HEK293 (cell line): Measurements from ENCODE around the gene TTC9C.
A peak's percentile ranks its signal among the peaks of the same experiment; 100 is the strongest.

Experiments
- KLF16 ChIP-seq: fragments of 450-650 bp; formaldehyde crosslinking; IDR thresholded peaks from 2 replicates; pipeline ENCODE4 v1.5.1; 2017; ENCODE audit warnings: missing biosample characterization, missing genetic modification characterization
- KLF9 ChIP-seq: fragments of 450-650 bp; formaldehyde crosslinking; IDR thresholded peaks from 2 replicates; pipeline ENCODE4 v1.5.1; 2016; ENCODE audit warnings: missing biosample characterization, missing genetic modification characterization, low read depth
- MZF1 ChIP-seq: fragments of 450-650 bp; formaldehyde crosslinking; IDR thresholded peaks from 2 replicates; pipeline ENCODE4 v1.5.1; 2017; ENCODE audit warnings: missing biosample characterization, missing genetic modification characterization, borderline replicate concordance
- OVOL3 ChIP-seq: fragments of 450-650 bp; formaldehyde crosslinking; IDR thresholded peaks from 2 replicates; pipeline ENCODE4 v1.5.1; 2016; ENCODE audit warnings: missing biosample characterization, missing genetic modification characterization
- PATZ1 ChIP-seq: fragments of 450-650 bp; formaldehyde crosslinking; IDR thresholded peaks from 2 replicates; pipeline ENCODE4 v1.5.1; 2016; ENCODE audit warnings: missing biosample characterization, missing genetic modification characterization
- SP7 ChIP-seq: fragments of 450-650 bp; formaldehyde crosslinking; IDR thresholded peaks from 2 replicates; pipeline ENCODE4 v1.5.1; 2016; ENCODE audit warnings: missing biosample characterization, missing genetic modification characterization
- YY2 ChIP-seq: fragments of 450-650 bp; formaldehyde crosslinking; IDR thresholded peaks from 2 replicates; pipeline ENCODE4 v1.5.1; 2016; ENCODE audit warnings: missing biosample characterization, missing genetic modification characterization
- ZBTB20 ChIP-seq: fragments of 450-650 bp; formaldehyde crosslinking; IDR thresholded peaks from 2 replicates; pipeline ENCODE4 v1.5.1; 2016; ENCODE audit warnings: missing biosample characterization, missing genetic modification characterization
- ZBTB26 ChIP-seq: fragments of 450-650 bp; formaldehyde crosslinking; optimal IDR thresholded peaks from 2 replicates; pipeline ENCODE3; 2016; ENCODE audit warnings: missing biosample characterization, mild to moderate bottlenecking, missing genetic modification characterization
- ZBTB8A ChIP-seq: fragments of 450-650 bp; formaldehyde crosslinking; IDR thresholded peaks from 2 replicates; pipeline ENCODE4 v1.5.1; 2016; ENCODE audit warnings: missing biosample characterization, missing genetic modification characterization
- ZEB2 ChIP-seq: fragments of 450-650 bp; formaldehyde crosslinking; IDR thresholded peaks from 2 replicates; pipeline ENCODE4 v1.5.1; 2016; ENCODE audit warnings: missing biosample characterization, missing genetic modification characterization
- ZNF132 ChIP-seq: fragments of 450-650 bp; formaldehyde crosslinking; IDR thresholded peaks from 2 replicates; pipeline ENCODE4 v1.5.1; 2017; ENCODE audit warnings: missing biosample characterization, missing genetic modification characterization, borderline replicate concordance
- ZNF223 ChIP-seq: fragments of 450-650 bp; formaldehyde crosslinking; IDR thresholded peaks from 2 replicates; pipeline ENCODE4 v1.5.1; 2016; ENCODE audit warnings: missing biosample characterization, missing genetic modification characterization
- ZNF280D ChIP-seq: fragments of 450-650 bp; formaldehyde crosslinking; IDR thresholded peaks from 2 replicates; pipeline ENCODE4 v1.5.1; 2016; ENCODE audit warnings: missing biosample characterization, missing genetic modification characterization
- ZNF324 ChIP-seq: fragments of 450-650 bp; formaldehyde crosslinking; IDR thresholded peaks from 2 replicates; pipeline ENCODE4 v1.5.1; 2016; ENCODE audit warnings: missing biosample characterization, missing genetic modification characterization
- ZNF335 ChIP-seq: fragments of 450-650 bp; formaldehyde crosslinking; conservative IDR thresholded peaks from 2 replicates; pipeline ENCODE4 v1.5.1; 2016; ENCODE audit warnings: missing biosample characterization, missing genetic modification characterization
- ZNF341 ChIP-seq: fragments of 450-650 bp; formaldehyde crosslinking; IDR thresholded peaks from 2 replicates; pipeline ENCODE4; 2016; ENCODE audit warnings: low read depth, missing biosample characterization, missing genetic modification characterization
- ZNF398 ChIP-seq: fragments of 450-650 bp; formaldehyde crosslinking; IDR thresholded peaks from 2 replicates; pipeline ENCODE4 v1.5.1; 2017; ENCODE audit warnings: missing biosample characterization, missing genetic modification characterization
- ZNF48 ChIP-seq: fragments of 450-650 bp; formaldehyde crosslinking; IDR thresholded peaks from 2 replicates; pipeline ENCODE4 v1.5.1; 2016; ENCODE audit warnings: missing biosample characterization, missing genetic modification characterization
- ZNF639 ChIP-seq: fragments of 450-650 bp; formaldehyde crosslinking; IDR thresholded peaks from 2 replicates; pipeline ENCODE4 v1.5.1; 2016; ENCODE audit warnings: missing biosample characterization, missing genetic modification characterization
- ZNF692 ChIP-seq: fragments of 450-650 bp; formaldehyde crosslinking; IDR thresholded peaks from 2 replicates; pipeline ENCODE4 v1.5.1; 2016; ENCODE audit warnings: missing biosample characterization, missing genetic modification characterization
- ZNF701 ChIP-seq: fragments of 450-650 bp; formaldehyde crosslinking; IDR thresholded peaks from 2 replicates; pipeline ENCODE4 v1.5.1; 2016; ENCODE audit warnings: missing biosample characterization, missing genetic modification characterization
- ZNF776 ChIP-seq: fragments of 450-650 bp; formaldehyde crosslinking; IDR thresholded peaks from 2 replicates; pipeline ENCODE4 v1.5.0; 2017; ENCODE audit warnings: missing biosample characterization, missing genetic modification characterization, borderline replicate concordance
- ZSCAN16 ChIP-seq: fragments of 450-650 bp; formaldehyde crosslinking; IDR thresholded peaks from 2 replicates; pipeline ENCODE4 v1.5.1; 2016; ENCODE audit warnings: missing biosample characterization, missing genetic modification characterization
- ZXDB ChIP-seq: fragments of 450-650 bp; formaldehyde crosslinking; IDR thresholded peaks from 2 replicates; pipeline ENCODE4 v1.5.1; 2016; ENCODE audit warnings: missing biosample characterization, missing genetic modification characterization

The TTC9C gene

GRCh38 chr11:62709247-62710000 is 18.9 kb upstream of the TTC9C start (continued):
- no peak for TF ChIP-seq ZNF132
- TF ChIP-seq ZBTB20 (tag by site-specific recombination) = peak; percentile 100
- TF ChIP-seq KLF9 (tag by site-specific recombination) = peak; percentile 62; the same call in 1 of the 2 replicates
- TF ChIP-seq KLF16 (tag by site-specific recombination) = 0 out of 2 replicates have a peak, but pooled peaks have one; percentile 22
- TF ChIP-seq SP7 = 0 out of 2 replicates have a peak, but pooled peaks have one; percentile 22
- no peak for TF ChIP-seq ZNF776 (tag by site-specific recombination)
- peak; percentile 31 for TF ChIP-seq ZBTB26 (tag by site-specific recombination)
- no peak for TF ChIP-seq ZNF324 (tag by site-specific recombination)
- peak; percentile 93 for TF ChIP-seq ZNF398 (tag by site-specific recombination)
- TF ChIP-seq ZNF341 (tag by site-specific recombination) = peak; percentile 49; the same call in 1 of the 2 replicates
- peak; percentile 98 for TF ChIP-seq YY2 (tag by site-specific recombination)
- no peak for TF ChIP-seq ZSCAN16 (tag by site-specific recombination)
- 0 out of 2 replicates have a peak, but pooled peaks have one; percentile 23 for TF ChIP-seq ZNF639 (tag by site-specific recombination)
- no peak for TF ChIP-seq ZNF701 (tag by site-specific recombination)
- TF ChIP-seq ZXDB (tag by site-specific recombination) = peak; percentile 41; the same call in 1 of the 2 replicates
- TF ChIP-seq ZNF48 (tag by site-specific recombination) = no peak
- TF ChIP-seq ZNF223 (tag by site-specific recombination) = no peak
- TF ChIP-seq OVOL3 (tag by site-specific recombination) = no peak
- TF ChIP-seq PATZ1 (tag by site-specific recombination) = peak; percentile 43; the same call in 1 of the 2 replicates
- 0 out of 2 replicates have a peak, but pooled peaks have one; percentile 31 for TF ChIP-seq ZNF692 (tag by site-specific recombination)
- peak; percentile 75; the same call in 1 of the 2 replicates for TF ChIP-seq ZEB2 (tag by site-specific recombination)
- 0 out of 2 replicates have a peak, but pooled peaks have one; percentile 52 for TF ChIP-seq MZF1 (tag by site-specific recombination)
- TF ChIP-seq ZNF335 = peak; percentile 41; the same call in 1 of the 2 replicates
- TF ChIP-seq ZNF280D (tag by site-specific recombination) = no peak
- TF ChIP-seq ZBTB8A (tag by site-specific recombination) = peak; percentile 73
